PC-9 (cell line): ENCODE results near the gene UST.
"Not testable (repeated sequence)": the region's sequence is repeated elsewhere in the genome, so short reads cannot be mapped to it uniquely, and the experiment has no call there.

Experiments
- EZH2 ChIP-seq: fragments of 200-600 bp; sonication (generic); IDR thresholded peaks from 2 replicates; pipeline ENCODE4 v1.8.0; 2017; ENCODE audit warnings: antibody characterized with exemption, low read depth
- TF ChIP-seq, protein P1 (sequence below): fragments of 200-600 bp; sonication (generic); conservative IDR thresholded peaks from 2 replicates; pipeline ENCODE4 v1.6.1; 2017; ENCODE audit warnings: mixed run types, antibody characterized with exemption, mild to moderate bottlenecking, moderate library complexity

DNA sequence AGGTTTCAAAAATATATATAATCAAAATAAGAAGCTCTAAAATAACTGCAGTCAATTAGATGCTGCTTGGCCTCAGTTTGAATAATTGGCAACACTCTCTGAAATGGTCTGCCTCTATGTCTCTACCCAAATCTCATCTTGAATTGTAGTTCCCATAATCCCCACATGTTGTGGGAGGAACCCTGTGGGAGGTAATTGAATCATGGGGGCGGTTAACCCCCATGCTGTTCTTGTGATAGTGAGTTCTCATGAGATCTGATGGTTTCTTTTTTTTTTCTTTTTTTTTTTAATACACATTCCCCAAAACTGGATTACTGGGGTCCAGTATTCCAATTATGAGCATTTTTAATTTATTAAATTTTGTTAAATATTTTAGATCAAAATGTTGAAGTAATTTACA lies 8.5 kb downstream of the UST start:
- TF ChIP-seq, protein P1, sequence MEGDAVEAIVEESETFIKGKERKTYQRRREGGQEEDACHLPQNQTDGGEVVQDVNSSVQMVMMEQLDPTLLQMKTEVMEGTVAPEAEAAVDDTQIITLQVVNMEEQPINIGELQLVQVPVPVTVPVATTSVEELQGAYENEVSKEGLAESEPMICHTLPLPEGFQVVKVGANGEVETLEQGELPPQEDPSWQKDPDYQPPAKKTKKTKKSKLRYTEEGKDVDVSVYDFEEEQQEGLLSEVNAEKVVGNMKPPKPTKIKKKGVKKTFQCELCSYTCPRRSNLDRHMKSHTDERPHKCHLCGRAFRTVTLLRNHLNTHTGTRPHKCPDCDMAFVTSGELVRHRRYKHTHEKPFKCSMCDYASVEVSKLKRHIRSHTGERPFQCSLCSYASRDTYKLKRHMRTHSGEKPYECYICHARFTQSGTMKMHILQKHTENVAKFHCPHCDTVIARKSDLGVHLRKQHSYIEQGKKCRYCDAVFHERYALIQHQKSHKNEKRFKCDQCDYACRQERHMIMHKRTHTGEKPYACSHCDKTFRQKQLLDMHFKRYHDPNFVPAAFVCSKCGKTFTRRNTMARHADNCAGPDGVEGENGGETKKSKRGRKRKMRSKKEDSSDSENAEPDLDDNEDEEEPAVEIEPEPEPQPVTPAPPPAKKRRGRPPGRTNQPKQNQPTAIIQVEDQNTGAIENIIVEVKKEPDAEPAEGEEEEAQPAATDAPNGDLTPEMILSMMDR: not testable (repeated sequence)
- not testable (repeated sequence) for TF ChIP-seq EZH2
